ENCODE data around the gene SYCN. TPM values are rescaled to one million over a fixed set of nuclear protein-coding genes. Genes with fewer than 3 reads are reported as not detected.

The SYCN gene
- total RNA-seq, 2 experiments from 2014 or later: not detected

DNA sequence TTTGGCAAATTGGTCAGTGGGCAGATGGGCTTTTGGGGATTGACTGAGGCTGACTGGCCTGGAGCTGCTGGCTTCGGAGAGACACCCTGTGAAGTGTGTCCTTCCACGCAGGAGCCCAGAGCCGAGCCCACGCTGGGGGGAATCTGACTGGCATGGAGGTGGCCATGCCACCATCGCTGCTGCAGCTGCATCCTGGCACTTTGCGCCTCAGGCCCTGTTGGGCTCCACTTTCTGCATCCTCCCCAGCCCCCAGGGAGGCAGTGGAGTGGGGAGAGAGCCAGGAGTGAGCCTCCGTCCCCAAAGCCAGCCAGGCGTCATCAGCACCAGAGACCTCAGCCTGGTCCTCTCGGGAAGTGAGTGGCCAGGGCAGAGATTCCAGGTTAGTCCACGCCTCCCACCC, 24.3 kb downstream of the SYCN start:
- Mint-ChIP-seq H3K27ac (no peak overlapping the region), H3K27me3 (no peaks in the 10 kb centered on the region), H3K9me3 (no peaks in the 10 kb centered on the region), H3K36me3 (no peaks in the 10 kb centered on the region), H3K4me3 (no peak overlapping the region), H3K4me1 (no peaks in the 10 kb centered on the region)
- no peak for DNase-seq
- POLR2A ChIA-PET: no interaction called here
- ATAC-seq (ENCODE audit: low read depth): no peak

- POLR2A ChIA-PET: no interaction called here
- Mint-ChIP-seq H3K27me3 (no peaks in the 10 kb centered on the region), H3K36me3 (no peaks in the 10 kb centered on the region), H3K27ac (no peak overlapping the region), H3K4me3 (no peak overlapping the region), H3K9me3 (no peaks in the 10 kb centered on the region), H3K4me1 (no peaks in the 10 kb centered on the region)
- DNase-seq (no peak), ATAC-seq (ENCODE audit: low read depth) (no peak)
Measured at GRCh38 chr19:39178296-39179006, 25.6 kb downstream of the SYCN start.

GRCh38 chr19:39177736-39178135, 26.3 kb downstream of the SYCN start:
- DNase-seq (no peak), ATAC-seq (ENCODE audit: low read depth) (no peak)
- Mint-ChIP-seq H3K36me3 (no peaks in the 10 kb centered on the region), H3K4me3 (no peak overlapping the region), H3K27me3 (no peaks in the 10 kb centered on the region), H3K4me1 (no peaks in the 10 kb centered on the region), H3K9me3 (no peaks in the 10 kb centered on the region), H3K27ac (no peak overlapping the region)
- POLR2A ChIA-PET: no interaction called here

- Mint-ChIP-seq H3K9me3 (no peaks in the 10 kb centered on the region), H3K4me1 (no peaks in the 10 kb centered on the region), H3K27ac (no peak overlapping the region), H3K27me3 (no peaks in the 10 kb centered on the region), H3K36me3 (no peaks in the 10 kb centered on the region), H3K4me3 (no peak overlapping the region)
- POLR2A ChIA-PET: no interaction called here
- DNase-seq (no peak), ATAC-seq (ENCODE audit: low read depth) (no peak)
Measured at GRCh38 chr19:39177110-39177699, 26.9 kb downstream of the SYCN start.

GRCh38 chr19:39175564-39175963, 28.5 kb downstream of the SYCN start:
- Mint-ChIP-seq H3K4me1 (no peaks in the 10 kb centered on the region), H3K9me3 (no peaks in the 10 kb centered on the region), H3K36me3 (no peaks in the 10 kb centered on the region), H3K4me3 (no peak overlapping the region), H3K27me3 (no peaks in the 10 kb centered on the region), H3K27ac (no peak overlapping the region)
- POLR2A ChIA-PET: no interaction called here
- no peak for DNase-seq
- ATAC-seq (ENCODE audit: low read depth): no peak

DNA sequence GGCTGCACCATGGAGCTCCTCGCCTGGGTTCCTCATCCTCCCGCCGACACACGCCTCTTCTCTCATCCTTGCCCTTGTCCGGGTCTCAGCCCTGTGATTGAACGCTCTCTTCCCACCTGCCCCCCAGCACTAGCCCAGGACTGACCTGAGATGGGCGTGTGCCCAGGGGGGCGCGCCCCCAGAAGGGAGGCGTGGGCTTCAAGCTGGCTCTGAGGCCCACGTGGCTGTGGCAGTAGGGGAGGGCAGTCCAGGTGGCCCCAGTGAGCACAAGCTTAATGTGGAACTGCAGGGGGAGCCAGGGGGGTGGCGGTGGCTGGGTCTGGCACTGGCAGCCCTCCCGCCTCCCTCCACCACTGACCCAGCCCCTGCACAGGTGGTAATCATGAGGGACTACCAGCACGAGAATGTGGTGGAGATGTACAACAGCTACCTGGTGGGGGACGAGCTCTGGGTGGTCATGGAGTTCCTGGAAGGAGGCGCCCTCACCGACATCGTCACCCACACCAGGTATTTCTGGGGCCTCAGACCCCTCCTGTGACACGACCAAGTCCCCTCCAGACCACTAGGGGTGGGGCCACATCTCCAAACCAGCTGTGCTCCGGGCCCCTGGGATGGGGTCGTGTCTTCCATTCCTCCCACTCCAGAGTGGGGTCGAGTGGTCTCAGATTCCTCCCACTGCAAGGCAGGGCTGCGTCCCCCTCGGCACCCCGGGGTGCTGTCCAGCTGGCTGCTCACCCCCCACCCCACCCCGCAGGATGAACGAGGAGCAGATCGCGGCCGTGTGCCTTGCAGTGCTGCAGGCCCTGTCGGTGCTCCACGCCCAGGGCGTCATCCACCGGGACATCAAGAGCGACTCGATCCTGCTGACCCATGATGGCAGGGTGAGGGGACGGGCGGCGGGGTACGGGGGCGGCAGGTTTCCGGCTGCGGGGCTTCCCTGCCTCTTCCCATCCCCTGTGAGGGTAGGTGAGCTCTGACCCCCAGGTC, 29.2 kb downstream of the SYCN start:
- H3K36me3 Mint-ChIP-seq: no peaks in the 10 kb centered on the region
- no peak overlapping the region for H3K4me3 Mint-ChIP-seq
- POLR2A ChIA-PET: no interaction called here
- DNase-seq: no peak
- no peaks in the 10 kb centered on the region for H3K4me1 Mint-ChIP-seq
- H3K27me3 Mint-ChIP-seq: no peaks in the 10 kb centered on the region
- no peak overlapping the region for H3K27ac Mint-ChIP-seq
- no peak for ATAC-seq (ENCODE audit: low read depth)
- no peaks in the 10 kb centered on the region for H3K9me3 Mint-ChIP-seq

DNA sequence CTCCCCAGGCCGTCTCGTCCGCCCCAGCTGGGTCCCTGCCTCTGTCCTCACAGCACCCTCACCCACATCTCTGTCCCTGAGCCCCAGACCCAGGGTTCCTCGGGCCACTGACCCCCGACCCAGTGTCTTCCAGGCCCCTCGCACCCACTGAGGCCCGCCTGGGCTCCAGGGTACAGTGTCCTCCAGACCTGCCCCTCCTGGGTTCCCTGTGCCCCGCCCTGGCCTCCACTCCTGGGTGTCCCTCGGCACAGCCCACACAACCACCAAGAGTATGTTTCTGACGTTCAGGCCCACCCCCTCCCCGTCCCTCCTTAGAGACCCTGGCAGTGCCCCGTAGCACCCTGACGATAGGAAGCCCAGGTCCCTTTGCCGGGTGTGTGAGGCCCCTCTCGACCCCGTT, 29.9 kb downstream of the SYCN start:
- no peak overlapping the region for H3K27ac Mint-ChIP-seq
- H3K9me3 Mint-ChIP-seq: no peaks in the 10 kb centered on the region
- no peaks in the 10 kb centered on the region for H3K27me3 Mint-ChIP-seq
- no peaks in the 10 kb centered on the region for H3K4me1 Mint-ChIP-seq
- no peaks in the 10 kb centered on the region for H3K36me3 Mint-ChIP-seq
- no peak for DNase-seq
- POLR2A ChIA-PET: no interaction called here
- ATAC-seq (ENCODE audit: low read depth): no peak
- H3K4me3 Mint-ChIP-seq: no peak overlapping the region

DNA sequence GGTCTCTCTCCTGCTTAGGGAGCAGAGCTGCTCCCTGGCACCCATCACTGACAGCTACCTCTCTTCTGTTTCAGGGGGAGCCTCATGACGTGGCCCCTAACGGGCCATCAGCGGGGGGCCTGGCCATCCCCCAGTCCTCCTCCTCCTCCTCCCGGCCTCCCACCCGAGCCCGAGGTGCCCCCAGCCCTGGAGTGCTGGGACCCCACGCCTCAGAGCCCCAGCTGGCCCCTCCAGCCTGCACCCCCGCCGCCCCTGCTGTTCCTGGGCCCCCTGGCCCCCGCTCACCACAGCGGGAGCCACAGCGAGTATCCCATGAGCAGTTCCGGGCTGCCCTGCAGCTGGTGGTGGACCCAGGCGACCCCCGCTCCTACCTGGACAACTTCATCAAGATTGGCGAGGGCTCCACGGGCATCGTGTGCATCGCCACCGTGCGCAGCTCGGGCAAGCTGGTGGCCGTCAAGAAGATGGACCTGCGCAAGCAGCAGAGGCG, 30.5 kb downstream of the SYCN start:
- Mint-ChIP-seq H3K4me1 (no peaks in the 10 kb centered on the region), H3K27me3 (no peaks in the 10 kb centered on the region), H3K27ac (no peak overlapping the region), H3K9me3 (no peaks in the 10 kb centered on the region), H3K4me3 (no peak overlapping the region), H3K36me3 (no peaks in the 10 kb centered on the region)
- POLR2A ChIA-PET: no interaction called here
- no peak for ATAC-seq (ENCODE audit: low read depth)
- DNase-seq: no peak

DNA sequence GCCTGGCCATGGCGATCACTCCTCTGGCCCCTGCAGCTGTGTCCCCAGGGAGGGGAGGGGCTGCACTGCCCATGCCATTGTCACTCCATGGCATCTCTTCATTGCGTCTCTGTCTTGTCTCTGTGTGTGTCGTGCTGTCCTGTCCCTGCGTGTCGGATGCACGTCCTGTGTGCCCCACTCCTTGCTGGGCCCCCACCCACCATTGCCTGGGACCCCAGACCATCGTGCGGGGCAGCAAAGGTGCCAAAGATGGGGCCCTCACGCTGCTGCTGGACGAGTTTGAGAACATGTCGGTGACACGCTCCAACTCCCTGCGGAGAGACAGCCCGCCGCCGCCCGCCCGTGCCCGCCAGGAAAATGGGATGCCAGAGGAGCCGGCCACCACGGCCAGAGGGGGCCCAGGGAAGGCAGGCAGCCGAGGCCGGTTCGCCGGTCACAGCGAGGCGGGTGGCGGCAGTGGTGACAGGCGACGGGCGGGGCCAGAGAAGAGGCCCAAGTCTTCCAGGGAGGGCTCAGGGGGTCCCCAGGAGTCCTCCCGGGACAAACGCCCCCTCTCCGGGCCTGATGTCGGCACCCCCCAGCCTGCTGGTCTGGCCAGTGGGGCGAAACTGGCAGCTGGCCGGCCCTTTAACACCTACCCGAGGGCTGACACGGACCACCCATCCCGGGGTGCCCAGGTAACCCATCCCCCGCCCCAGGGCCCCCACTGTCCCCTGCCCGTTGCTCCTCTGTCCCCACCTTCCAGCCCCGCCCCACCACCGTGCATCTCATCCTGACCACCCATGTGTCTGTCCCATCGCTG, 31.2 kb downstream of the SYCN start:
- no peaks in the 10 kb centered on the region for H3K27me3 Mint-ChIP-seq
- ATAC-seq (ENCODE audit: low read depth): no peak
- no peak overlapping the region for H3K4me3 Mint-ChIP-seq
- no peaks in the 10 kb centered on the region for H3K4me1 Mint-ChIP-seq
- H3K36me3 Mint-ChIP-seq: no peaks in the 10 kb centered on the region
- POLR2A ChIA-PET: no interaction called here
- H3K27ac Mint-ChIP-seq: no peak overlapping the region
- DNase-seq: no peak
- H3K9me3 Mint-ChIP-seq: no peaks in the 10 kb centered on the region

- ATAC-seq (ENCODE audit: low read depth): no peak
- Mint-ChIP-seq H3K27me3 (no peaks in the 10 kb centered on the region), H3K4me1 (no peaks in the 10 kb centered on the region), H3K36me3 (no peaks in the 10 kb centered on the region), H3K4me3 (no peak overlapping the region), H3K27ac (no peak overlapping the region), H3K9me3 (no peaks in the 10 kb centered on the region)
- DNase-seq: no peak
- POLR2A ChIA-PET: interaction anchor here (0.7 kb wide), 1 partner anchor 175 kb away, joined by 4 read pairs; no protein-coding TSS in a partner anchor
Measured at GRCh38 chr19:39171479-39172465, 32.3 kb downstream of the SYCN start.

DNA sequence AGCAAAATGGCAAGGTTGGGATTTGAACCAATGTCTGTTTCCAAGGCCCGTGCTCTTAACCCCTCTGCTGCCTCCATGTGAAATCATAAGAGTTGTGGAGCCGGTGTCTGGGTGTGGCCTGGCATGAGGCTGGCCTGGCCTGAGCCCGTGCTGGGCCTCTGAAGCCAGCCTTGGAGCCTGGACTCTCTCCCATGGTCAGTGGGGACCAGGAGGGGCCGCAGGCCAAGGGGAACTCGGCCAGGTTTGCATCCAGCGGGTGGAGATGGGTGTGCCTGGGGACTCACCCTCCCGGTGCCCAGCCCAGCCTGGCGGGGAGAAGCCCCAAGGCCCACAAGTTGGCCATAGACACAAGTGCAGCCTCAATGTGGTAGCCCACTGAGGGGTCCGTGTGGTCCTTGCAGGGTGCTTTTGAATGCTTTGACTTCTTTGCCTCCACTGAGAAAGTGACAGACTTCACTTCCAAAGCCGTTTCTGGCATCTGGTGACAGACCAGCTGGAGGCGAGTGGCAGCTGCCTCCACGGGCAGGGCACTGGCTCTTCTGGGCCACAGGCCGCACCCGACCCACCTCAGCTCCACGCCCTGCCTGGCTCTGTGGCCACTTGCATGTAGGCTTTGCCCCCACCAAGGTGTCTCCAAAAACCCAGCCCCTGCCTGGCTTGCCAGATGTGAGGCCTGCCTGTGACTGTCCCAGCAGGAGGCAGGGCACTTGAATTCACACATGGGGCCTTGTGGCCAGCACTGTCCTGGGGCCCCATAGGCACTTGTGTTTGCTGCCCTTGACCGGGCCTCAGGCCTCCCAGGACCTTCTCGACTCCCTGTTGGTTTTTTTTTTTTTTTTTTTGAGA, 33.5 kb downstream of the SYCN start:
- H3K4me3 Mint-ChIP-seq: no peak overlapping the region
- no peaks in the 10 kb centered on the region for H3K4me1 Mint-ChIP-seq
- H3K27ac Mint-ChIP-seq: no peak overlapping the region
- DNase-seq (no peak), ATAC-seq (ENCODE audit: low read depth) (no peak)
- no peaks in the 10 kb centered on the region for H3K27me3 Mint-ChIP-seq
- POLR2A ChIA-PET: interaction anchor here (0.7 kb wide), 1 partner anchor 176 kb away, joined by 4 read pairs; no protein-coding TSS in a partner anchor
- no peaks in the 10 kb centered on the region for H3K9me3 Mint-ChIP-seq
- no peaks in the 10 kb centered on the region for H3K36me3 Mint-ChIP-seq
